Measurements from ENCODE around the gene VPS13D.
"Not testable (repeated sequence)": the region's sequence is repeated elsewhere in the genome, so short reads cannot be mapped to it uniquely, and the experiment has no call there.

The VPS13D gene

DNA sequence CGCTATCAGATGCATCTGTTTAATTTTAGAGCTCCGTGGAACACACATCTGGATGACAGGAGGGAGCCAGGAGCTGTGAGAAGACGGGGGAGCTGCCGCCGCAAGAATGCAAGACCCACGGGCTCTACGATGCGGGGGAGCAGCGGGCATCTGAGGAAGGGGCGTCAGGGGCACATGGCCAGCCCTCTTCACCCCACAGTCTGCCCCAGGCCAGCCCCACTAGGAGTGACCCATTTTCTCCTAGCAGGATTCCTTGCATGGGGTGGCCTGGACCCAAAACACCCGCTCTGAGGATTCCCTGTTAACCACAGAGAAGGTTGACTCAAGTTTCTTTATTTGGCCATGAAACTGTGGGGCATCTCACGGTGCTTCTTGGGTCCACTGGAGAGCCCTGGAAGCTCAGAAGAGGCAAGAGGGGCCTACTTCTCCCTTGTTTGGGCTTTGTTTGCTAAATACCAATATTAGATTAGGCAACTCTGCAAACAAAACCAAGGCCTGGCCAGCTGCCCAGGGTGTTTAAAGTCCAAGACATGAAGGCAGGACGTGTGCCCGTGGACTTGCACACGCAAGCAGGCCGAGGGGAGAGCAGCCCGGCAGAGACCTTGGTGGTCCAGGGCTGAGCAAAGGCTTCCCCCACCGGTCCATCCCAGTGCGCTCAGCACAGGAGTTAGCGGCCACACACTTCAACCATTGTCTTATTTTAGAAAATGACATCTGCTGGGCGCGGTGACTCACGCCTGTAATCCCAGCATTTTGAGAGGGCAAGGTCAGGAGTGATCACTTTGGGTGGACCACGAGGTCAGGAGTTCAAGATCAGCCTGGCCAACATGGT lies 298.4 kb downstream of the VPS13D start:
- in situ Hi-C loops (cut with MboI; ENCODE audit: low sequenced_read_pairs) = no loop called here

DNA sequence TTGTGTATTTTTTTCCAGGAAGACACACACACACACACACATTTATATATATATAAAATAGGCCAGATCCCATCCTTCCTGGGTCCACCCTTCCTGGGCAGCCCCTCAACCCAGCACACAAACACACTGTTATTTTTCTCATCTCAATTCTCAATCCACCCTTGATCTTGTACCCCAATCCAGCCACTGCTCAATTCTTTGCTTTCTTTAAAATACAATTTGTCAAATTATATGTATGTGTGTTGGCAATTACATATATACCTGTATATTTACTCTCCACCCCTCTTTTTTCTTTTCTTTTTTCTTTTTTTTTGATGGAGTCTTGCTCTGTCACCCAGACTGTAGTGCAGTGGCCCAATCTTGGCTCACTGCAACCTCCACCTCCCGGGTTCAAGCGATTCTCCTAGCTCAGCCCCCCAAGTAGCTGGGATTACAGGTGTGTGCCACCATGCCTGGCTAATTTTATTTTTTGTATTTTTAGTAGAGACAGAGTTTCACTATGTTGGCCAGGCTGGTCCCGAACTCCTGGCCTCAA lies 299.9 kb downstream of the VPS13D start:
- in situ Hi-C loops (cut with MboI; ENCODE audit: low sequenced_read_pairs) = no loop called here

DNA sequence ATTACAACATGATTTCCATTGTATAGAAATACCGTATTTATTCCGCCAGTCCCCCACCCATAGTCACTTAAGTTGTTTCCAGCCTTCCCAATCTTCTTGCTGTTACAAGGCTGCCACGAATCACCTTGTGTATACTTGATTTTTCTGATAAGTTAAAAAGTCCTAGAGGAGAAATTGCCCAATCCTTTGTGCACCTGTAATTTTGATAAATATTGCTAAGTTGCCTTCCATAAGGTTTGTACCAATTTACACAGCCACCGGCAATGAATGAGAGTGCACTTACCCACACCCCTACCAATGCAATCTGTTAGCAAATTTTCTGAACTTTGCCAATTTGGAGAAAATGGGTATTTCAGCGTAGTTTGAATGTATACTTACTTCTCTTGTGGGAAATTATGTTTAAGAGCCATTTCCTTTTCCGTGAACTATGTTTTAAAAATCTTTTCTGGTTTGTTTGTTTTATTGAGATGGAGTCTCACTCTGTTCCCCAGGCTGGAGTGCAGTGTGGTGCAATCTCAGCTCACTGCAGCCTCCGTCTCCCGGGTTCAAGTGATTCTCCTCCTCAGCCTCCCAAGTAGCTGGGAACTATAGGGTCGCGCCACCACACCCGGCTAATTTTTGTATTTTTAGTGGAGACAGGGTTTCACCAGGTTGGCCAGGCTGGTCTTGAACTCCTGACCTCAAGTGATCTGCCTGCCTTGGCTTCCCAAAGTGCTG lies 300.8 kb downstream of the VPS13D start:
- in situ Hi-C loops (cut with MboI; ENCODE audit: low sequenced_read_pairs) = no loop called here

DNA sequence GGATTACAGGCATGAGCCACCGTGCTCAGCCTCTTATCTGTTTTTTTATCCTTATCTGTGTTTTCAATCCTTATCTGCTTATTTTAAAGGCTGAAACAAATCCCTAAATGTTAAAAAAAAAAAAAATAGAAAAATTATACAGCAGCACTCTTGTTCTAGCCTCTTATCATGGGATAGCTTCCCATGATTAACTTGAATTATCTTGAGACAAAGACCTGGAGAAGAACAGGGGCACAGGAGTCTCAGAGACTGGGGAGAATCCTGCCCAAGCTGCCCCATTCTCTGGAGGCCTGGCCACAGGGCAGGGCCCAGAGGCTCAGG lies 301.3 kb downstream of the VPS13D start:
- in situ Hi-C loops (cut with MboI; ENCODE audit: low sequenced_read_pairs) = no loop called here

DNA sequence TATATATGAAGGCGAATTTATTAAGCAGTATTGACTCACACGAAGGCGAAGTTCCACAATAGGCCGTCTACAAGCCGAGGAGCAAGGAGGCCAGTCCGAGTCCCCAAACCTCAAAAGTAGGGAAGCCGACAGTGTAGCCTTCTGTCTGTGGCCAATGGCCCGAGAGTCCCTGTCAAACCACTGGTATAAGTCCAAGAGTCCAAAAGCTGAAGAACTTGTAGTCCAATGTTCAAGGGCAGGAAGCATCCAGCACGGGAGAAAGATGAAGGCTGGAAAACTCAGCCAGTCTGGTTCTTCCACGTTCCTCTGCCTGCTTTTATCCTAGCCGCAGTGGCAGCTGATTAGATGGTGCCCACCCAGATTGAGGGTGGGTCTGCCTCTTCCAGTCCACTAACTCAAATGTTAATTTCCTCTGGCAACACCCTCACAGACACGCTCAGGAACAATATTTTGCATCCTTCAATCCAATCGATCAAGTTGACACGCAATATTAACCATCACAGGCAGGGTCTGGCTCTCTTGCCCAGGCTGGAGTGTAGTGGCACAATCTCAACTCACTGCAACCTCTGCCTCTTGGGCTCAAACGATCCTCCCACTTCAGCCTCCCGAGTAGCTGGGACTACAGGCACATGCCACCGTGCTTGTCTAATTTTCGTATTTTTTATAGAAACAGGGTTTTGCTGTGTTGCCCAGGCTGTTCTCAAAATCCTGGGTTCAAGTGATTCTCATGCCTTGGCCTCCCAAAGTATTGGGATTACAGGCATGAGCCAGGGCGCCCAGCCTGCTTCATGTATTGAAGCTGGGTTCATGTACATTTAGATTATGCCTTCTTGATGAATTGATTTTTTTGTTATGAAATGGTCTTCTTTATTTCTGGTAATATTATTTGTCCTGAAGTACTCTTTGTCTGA lies 302.8 kb downstream of the VPS13D start:
- in situ Hi-C loops (cut with MboI; ENCODE audit: low sequenced_read_pairs) = no loop called here

DNA sequence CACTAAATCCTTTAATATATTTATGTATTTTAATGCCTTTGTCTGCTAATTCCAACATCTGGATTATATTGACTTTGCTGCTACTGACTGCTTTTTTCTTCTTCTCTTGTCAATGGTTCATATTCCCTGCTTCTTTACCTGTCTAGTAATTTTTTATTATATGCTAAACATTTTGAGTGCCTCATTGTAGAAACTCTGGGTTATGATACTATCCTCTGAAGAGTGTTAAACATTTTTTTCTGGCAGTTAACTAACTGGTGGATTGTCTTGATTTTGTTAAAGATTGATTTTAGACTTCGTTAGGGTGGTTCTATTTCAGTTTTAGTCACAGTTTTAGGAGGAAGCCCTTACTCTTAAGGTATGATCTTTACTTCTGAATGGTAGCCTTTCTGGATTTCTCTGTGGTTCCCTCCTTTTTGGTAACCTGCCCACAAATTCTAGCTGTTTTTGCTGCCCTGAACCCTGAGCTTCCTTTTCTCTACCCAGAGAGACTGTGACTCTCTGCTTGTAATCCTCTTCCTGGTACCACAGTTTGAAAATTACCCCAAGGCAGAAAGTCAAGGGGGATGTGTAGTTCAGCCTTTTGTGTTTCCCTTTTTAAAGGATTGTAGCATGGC lies 306.3 kb downstream of the VPS13D start:
- in situ Hi-C loops (cut with MboI; ENCODE audit: low sequenced_read_pairs) = no loop called here

DNA sequence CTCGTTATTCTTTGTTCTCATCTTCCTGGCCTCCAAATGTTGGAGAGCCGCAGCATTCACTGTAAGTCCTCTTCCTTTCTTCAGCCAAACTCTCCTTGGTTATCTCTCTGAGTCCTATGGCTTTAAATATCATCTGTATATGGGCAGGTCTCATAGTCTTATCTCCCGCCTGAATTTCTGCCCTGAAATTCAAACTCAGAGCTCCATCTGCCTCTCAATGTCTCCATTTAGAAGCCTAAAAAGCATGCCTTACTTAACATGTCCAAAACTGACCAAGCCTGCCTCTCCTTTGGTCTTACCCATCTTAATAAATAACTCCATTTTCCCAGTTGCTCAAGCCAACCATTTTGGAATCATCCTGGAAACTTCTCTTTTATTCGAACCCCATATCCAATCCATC lies 307.5 kb downstream of the VPS13D start:
- in situ Hi-C loops (cut with MboI; ENCODE audit: low sequenced_read_pairs) = no loop called here

DNA sequence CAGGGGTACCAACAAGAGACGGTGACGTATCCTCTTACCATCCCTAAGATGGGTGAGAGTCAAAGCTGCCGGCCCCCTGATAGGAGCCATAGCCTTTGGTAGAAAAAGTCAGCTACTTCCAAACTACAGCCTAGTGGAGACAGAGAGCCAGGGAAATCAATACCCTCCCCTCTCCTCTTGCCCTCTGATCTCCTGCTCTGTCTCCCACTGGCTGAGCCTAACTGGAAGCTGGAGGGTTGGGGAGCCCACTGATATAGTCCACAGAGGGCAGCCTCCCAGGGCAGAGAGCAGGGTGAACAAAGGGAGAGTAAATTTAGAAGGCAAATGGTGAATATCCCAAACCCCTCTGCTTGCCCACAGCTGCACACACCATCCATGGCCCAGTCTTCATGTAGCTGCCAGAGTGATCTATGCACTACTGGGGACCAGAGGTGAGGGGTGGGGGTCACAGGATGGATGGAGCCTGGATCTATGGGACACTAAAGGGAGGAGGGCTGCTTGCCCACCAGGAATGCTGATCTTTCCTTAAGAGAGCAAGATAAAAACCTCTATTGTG lies 308.2 kb downstream of the VPS13D start:
- in situ Hi-C loops (cut with MboI; ENCODE audit: low sequenced_read_pairs) = no loop called here

DNA sequence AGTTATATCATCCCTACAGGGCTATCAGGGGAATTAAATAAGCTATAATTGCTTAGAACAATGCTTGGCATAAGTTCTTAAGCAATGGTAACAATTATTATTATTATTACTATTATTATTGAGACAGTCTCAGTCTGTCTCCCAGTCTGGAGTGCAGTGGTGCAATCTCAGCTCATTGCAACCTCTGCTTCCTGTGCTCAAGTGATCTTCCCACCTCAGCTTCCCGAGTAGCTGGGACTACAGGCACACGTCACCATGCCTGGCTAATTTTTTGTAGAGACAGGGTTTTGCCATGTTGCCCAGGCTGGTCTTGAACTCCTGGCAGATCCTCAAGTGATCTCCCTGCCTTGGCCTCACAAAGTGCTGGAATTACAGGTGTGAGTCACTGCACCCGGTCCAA lies 308.7 kb downstream of the VPS13D start:
- in situ Hi-C loops (cut with MboI; ENCODE audit: low sequenced_read_pairs) = not testable (repeated sequence)

DNA sequence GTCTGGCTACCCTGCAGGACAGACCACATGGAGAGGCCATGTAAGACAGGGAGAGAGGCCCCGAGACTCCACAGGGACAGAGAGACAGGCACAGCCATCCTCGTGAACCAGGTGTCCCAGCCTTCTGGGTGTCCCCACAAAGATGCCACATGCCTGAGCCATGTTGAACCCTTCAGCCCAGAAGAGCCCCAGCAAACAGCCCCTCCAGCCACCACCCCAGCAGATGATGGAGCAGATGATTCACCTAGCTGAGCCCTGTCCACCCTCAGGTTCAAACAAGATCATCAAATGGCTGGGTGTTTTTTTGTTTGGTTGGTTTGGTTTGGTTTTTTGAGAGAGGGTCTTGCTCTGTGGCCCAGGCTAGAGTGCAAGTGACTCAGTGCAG lies 309.5 kb downstream of the VPS13D start:
- in situ Hi-C loops (cut with MboI; ENCODE audit: low sequenced_read_pairs) = no loop called here

DNA sequence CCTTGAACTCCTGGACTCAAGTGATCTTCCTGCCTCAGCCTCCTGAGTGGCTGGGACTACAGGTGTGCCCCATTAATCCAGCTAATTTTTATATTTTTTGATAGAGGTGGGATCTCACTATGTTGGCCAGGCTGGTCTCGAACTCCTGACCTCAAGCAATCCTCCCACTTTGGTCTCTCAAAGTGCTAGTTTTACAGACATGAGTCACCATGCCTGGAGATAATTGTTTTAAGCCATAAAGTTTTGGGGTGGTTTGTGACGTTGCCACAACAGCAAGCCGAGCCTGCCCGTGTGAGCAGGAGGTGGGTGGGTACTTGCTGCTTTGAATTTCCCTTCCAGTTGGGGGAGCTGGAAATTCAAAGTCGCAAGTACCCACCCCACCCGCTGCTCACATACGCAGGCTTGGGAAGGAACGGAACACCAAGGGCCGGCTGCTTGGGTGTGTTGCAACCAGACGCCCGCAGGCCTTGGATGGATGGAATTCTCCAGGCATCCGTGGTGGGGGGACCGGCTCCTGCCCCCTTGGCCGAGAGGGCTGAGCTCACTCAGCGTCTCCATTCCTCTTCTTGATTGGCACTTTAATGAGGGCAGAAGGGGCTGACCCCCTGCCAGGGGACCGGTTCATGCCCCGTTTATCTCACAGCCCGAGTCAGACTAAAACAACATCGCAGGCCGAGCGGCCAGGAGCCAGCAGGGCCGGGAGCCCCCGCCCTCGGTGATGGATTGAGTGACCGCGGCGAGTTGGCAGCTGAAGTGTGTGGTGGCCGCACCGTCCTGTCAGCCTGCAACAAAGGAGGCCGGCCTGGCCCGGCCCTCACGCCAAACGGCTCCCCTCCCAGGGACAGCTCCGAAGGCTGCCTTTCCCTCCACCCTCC lies 310.1 kb downstream of the VPS13D start:
- in situ Hi-C loops (cut with MboI; ENCODE audit: low sequenced_read_pairs) = no loop called here

DNA sequence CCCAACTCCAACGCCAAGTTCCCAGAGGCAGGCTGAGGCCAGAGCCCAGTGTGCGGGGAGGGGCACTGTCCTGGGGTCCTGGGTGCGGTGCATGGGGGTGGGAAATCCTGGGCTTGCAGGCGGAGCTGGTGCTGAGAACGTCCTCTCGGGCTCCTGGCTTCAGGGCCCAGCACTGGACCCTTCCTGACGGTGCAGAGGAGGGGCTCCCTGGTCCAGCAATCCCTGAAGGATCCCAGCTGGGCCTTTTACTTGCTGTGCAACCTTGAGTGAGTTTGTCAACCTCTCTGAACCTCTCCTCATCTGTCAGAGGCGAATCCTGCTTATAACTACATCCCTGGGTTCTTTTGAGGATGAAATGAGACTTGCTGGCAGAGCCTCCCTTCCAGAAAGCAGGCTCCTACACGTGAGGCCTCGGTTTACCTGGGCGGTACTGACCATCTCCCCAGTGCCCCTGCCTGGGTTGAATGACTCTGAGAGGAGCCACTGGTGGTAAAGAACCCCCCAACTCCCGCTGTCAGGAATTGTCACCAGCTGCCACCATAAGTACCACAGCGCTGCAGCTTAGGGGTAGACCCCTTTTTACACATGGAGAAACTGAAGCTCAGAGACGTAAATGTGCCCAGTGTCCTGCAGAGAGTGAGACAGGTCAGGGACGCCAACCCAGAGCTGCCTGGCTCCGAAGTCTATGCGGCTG lies 310.9 kb downstream of the VPS13D start:
- in situ Hi-C loops (cut with MboI; ENCODE audit: low sequenced_read_pairs) = no loop called here

DNA sequence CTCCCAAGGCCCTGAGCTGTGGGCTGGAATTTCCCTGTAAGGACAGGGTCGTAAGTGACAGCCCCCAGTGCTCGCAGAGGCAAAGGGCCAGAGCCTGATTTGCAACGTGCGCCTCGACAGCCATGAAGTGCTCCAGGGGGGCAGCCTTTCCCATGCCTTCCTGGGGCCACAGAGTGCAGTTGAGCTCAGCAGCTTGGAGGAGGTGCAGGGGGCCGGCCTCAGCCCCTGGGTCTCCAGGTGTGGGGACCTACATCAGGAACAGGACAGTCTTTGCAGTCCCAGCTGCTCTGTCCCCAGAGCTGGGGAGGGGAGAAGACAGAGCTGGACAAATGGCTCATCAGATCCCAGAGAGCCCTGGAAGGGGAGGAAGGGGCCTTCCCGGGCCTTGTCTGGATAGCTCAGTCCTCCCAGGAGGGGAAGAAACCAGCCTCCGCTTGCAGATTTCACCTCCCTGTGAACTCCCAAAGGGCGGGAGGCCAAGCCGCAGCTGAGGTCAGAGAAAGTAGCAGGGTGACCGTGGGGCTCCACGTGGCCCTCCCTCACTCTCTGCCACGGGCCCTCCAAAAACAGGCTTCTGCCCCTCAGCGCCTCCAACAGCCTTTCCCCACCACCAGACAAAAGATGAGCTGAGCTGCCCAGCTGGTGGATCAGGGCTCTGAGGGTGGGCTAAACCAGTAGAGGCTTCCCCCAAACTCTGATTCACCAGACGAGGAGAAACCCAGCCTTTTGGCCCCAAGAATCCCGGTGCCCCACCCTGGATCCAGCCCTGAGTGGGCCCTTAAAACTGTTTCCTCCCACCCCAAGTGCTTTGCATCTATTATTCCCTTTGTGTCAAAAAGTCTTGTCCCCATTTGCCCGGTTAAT lies 311.7 kb downstream of the VPS13D start:
- in situ Hi-C loops (cut with MboI; ENCODE audit: low sequenced_read_pairs) = no loop called here

DNA sequence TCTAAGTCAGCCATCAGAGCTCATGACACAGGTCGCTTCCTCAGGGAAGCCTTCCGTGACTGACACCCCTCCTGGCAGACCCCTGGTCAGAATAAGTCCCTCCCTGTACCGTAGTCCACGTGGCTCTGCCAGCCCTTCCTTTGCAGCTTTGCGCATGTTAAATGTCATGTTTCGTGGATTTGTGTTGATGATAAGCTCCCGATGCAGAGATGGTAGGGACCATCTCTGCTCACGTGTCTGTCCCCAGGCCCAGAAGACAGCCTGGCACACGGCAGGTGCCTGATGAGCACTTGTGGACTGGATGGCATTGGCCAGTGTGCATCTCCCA lies 312.3 kb downstream of the VPS13D start:
- in situ Hi-C loops (cut with MboI; ENCODE audit: low sequenced_read_pairs) = no loop called here

DNA sequence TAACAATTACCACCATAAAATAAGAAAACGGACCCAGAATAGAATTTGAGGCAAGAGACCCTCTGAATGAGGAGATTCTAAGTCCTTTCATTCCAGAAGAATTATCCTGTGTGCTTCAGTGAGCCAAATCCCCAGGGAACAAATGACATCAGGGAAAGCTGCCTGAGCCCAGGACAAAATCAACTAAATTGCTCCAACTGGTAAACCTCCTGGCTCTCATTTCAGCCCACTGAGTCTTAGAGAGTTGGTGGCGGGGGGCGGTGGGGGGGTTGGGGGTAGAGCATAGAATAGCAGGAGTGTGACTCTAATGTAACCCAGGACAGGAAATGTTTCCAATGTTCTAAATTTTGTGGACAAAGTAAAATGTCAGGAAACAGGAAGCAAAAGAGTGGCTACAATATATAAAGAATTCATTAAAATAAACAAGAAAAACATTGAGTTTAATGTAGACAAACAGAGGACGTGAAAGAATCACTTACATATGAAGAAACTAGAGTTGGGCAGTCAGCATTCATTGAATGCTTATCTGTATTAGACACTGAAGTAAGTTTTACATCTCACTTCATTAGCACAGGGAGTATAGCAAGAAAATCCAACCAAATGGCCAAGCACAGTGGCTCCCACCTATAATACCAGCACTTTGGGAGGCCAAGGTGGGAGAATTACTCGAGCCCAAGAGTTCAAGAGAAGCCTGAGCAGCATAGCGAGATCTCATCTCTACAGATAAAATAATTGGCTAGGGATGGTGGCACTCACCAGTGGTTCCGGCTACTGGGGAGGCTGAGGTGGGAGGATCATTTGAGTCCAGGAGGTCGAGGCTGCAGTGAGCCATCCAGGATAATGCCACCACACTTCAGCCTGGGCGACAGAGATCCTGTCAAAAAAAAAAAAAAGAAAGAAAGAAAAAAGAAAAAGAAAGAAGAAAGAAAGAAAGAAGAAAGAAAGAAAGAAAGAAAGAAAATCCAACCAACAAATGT lies 313.1 kb downstream of the VPS13D start:
- in situ Hi-C loops (cut with MboI; ENCODE audit: low sequenced_read_pairs) = no loop called here

DNA sequence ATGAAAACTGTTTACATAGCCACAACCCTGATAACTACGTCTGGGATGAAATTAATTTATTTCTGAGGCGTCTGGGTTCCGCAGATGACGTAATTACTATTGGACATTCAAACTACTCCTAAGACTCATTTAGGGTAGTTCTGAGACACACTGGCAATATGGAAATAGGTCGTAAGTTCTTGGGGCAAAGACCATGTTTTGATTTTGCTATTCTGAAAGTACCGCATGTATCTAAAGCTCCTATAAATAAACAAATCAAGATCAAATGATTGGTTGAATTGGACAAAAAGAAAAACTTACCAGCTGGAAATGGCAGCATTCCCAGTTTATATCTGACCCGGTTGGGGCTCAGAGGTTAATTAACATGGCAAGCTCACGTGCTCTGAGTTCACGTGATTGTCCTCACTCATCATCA lies 313.9 kb downstream of the VPS13D start:
- in situ Hi-C loops (cut with MboI; ENCODE audit: low sequenced_read_pairs) = no loop called here

DNA sequence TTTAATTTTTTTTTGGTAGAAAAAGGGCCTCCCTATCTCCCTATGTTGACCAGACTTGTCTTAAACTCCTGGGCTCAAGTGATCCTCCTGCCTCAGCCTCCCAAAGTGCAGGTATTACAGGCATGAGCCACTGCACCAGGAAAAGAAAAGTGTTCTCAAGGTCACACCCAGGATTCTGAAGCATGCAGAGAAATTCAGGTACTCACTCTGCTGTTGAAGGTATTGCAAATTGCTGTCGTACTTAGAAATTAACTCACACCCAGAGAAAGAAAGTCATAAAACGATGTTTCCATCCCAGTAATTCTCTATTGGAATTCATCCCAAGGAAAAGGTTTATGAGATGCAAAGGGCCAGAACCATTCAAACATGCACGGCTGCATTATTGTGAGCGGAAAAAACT lies 314.5 kb downstream of the VPS13D start:
- in situ Hi-C loops (cut with MboI; ENCODE audit: low sequenced_read_pairs) = no loop called here
